ENCODE data around the gene SRGAP2B.
"Not testable (repeated sequence)": the region's sequence is repeated elsewhere in the genome, so short reads cannot be mapped to it uniquely, and the experiment has no call there.

Gene SRGAP2B

GRCh38 chr1:145041519-145041918, 53.6 kb downstream of the SRGAP2B start:
- DNase-seq (ENCODE audit: low read depth) = not testable (repeated sequence)

DNA sequence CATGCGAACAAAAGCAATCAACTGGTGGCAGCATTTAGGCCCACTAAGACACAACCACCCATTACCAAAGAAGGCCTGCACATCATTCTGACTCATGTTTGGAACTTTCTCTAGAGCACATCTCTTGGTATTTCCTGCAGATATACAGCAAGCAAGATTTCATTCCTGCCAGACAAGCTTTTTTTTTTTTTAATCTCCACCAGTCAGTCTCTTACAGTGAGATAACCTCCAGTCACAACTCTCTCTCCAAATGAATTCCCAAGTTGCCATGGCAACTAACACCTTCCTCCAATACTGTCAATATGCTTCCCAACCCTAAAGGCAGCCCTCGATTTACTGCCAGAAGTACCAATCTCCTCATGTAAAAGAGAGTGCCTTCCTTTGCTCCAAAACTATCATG, 59.1 kb downstream of the SRGAP2B start:
- not testable (repeated sequence) for DNase-seq (ENCODE audit: low read depth)

DNA sequence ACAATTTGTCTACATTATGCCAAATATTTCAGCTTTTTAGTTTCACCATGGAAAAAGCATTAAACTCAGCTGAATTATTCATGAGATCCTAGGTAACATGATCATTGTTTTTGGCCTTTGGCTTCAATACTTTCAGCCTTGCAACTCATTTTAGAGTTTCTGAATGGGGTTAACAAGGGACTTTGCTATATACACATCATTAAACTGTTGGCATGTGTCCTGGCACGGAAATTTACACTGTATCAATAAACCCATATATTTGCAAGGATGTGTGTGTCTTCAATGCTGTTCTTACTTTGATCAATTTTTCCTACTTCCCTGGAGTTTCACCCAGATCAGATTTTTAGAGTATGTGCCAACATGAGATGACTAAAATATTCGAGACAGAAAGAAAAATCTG, 61.6 kb downstream of the SRGAP2B start:
- not testable (repeated sequence) for DNase-seq (ENCODE audit: low read depth)

DNA sequence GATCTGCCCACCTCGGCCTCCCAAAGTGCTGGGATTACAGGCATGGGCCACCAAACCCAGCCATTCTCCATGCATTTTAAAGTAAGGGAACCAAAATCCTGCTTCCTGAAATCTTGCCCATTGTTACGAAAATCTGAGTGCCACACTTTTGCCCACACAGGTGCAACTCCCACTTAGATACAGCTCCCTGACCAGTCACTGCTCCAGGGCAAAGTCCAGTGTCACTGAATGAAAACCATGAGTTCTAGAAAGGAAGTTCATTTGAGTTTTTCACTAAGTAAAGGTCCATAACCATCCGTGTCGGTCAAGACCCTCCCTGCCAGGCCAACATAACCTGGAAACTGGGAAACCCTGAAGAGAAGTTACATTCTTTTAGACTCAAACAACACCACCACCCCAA, 67.9 kb downstream of the SRGAP2B start:
- DNase-seq (ENCODE audit: low read depth) = not testable (repeated sequence)

DNA sequence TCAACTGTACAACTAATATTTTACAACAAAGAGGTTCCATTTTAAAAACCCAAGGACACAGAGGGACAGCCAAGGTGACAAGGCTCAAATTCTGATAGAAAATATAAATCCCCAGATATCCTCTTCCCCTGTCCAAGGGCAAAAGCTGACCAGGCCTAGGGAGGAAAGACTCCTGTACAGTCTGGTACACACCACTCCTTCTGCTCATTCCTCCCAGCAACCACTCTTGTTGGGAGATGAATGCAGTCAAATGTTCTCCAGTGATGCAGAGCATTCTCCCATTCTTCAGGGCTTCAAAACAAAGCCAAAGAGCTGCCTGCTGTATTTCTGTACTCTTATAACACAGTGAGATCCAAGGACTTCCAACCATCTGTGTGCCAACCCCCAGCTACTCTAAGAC, 69.8 kb downstream of the SRGAP2B start:
- DNase-seq (ENCODE audit: low read depth) = not testable (repeated sequence)

DNA sequence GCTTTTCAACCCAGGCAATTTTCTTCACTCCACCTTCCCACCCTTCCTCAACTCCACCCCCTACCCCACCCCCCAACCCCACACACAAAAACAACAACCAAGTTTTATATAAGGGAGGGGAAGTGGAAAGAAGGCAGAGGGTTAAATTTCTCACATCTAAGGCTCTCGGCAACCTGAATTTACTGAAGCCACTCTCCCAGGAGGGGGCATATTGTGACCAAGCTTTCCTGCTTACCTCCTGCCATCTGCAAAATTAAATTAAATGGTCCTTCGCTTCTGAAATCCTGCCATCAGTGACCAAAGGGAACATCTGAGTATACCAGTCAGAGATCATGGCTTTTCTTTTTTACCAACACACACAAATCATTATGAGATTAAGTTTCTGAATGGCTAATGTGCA, 72.9 kb downstream of the SRGAP2B start:
- DNase-seq (ENCODE audit: low read depth) = not testable (repeated sequence)

DNA sequence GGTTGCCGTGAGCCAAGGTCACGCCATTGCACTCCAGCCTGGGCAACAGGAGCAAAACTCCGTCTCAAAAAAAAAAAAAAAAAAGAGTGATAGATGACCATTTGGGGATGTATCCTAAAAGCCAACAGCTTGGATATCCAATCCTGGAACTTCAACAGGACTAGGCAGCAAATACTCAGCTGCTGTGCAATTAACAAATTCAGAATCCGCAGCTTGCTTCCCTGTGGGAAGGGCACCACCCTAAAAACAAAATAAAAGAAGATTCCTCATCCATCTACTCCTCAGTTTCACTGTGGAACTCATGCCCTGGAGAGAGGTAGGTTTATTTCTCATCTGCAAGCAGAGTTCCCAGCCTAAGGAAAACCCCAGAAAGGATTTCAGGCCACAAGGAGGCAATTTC, 73.4 kb downstream of the SRGAP2B start:
- DNase-seq (ENCODE audit: low read depth) = not testable (repeated sequence)

DNA sequence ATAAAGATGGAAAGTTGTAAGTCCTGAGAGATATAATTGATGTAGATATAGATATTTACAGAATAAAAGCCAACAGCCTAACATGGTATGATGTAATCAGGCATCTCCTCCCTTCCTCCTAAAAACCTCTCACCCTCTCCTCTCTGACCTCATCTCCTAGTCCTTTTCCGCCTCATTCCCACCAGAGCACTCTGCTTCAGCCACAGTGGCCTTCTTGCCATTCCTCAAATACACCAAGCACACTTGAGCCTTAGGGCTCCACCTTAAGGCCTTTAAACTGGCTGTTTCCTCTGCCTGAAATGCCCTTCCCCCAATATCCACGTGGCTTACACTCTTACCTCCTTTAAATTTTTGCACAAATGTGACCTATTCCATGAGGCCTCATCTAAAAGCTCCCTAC, 75.4 kb downstream of the SRGAP2B start:
- not testable (repeated sequence) for DNase-seq (ENCODE audit: low read depth)

- not testable (repeated sequence) for DNase-seq (ENCODE audit: low read depth)
Observed at GRCh38 chr1:145017725-145018124, 77.4 kb downstream of the SRGAP2B start.

- DNase-seq (ENCODE audit: low read depth) = not testable (repeated sequence)
Observed at GRCh38 chr1:145016492-145016862, 78.7 kb downstream of the SRGAP2B start.

DNA sequence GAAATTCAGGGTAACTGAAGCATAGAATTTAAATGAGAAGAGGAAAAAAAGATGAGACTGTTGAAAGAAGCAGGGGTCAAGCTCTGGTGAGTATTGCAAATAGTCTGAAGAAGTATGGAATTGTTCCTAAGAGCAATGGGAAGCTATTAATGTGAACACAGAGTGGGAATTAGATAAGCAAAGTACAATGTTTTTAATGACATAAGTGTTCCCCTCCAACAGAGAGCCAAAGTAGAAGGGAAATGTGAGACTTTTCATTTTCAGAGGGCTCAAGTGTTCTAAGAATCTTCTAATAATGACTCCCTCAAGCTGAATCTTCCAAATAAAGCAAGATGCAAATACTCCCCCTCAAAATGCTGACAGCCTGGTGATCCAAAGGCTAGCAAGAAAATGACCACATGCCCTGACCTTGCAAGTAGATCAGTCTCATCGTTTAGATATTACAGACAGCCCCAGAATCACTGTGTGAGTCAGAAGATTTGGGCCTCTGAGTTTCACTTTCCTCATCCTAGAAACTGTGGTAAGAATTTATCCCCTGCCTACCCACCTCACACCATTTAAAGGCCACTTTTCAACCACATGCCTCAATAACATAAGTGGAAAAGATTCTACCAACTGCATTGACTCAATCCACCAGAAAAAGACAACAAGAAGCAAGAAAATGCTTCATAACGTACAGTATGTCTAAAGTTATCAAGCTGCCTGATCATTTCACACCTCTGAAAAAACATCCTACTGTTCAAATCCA, 79.2 kb downstream of the SRGAP2B start:
- not testable (repeated sequence) for DNase-seq (ENCODE audit: low read depth)

GRCh38 chr1:145013353-145013752, 81.8 kb downstream of the SRGAP2B start:
- DNase-seq (ENCODE audit: low read depth) = not testable (repeated sequence)

DNA sequence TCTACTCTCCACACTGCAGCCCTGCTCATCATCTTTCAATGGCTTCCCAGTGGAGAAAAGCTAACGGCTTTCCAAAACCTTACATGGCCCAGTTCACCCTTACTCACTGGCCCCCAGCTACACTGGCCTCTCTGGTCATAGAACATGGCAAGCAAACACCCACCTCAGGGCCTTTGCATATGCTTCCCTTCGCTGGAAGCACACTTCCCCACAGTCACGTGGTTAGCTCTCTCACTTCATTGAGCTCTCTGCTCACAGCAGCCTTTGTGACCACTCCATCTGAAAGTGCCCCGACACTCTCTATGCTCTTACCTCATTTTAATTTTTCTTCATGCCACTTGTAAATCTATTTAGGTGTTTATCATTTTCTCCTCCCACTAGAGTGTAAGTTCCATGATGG, 83.3 kb downstream of the SRGAP2B start:
- not testable (repeated sequence) for DNase-seq (ENCODE audit: low read depth)

DNA sequence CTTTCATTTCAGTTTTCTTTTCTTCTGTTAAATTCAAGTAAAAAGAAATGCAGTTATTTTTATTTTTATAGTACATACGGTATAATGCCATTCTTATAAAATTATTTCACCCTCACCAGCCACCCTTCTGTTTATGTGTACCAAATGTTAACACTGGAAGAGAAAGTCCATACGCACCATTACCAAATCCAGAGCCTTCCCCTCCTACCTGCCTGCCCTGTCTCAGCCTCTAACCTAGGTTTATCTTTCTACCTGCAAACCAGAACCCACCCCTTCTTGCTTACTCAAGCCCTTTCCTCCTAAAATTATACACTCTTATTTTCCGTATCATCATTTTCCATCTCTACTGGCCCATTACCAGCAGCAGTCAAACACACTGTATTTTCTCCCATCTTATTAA, 84.5 kb downstream of the SRGAP2B start:
- DNase-seq (ENCODE audit: low read depth) = not testable (repeated sequence)

DNA sequence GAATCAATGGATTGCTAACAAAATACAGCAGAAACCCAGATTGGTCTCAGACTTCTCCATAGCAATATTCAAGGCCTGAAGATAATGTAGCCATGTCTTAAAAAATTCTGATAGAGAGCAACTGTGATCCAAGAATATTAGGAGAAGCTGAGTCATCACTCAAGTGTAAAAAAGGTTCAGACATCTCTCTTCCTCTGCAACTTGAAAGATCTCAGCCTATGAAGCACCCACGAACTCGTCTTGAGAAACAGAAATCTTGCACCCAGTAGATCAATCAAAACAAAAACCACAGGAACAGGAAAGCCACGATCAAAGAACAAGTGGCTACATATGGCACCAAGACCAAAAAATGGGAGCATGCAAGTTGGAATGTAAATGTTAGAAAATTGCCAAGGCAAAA, 85.2 kb downstream of the SRGAP2B start:
- not testable (repeated sequence) for DNase-seq (ENCODE audit: low read depth)

- DNase-seq (ENCODE audit: low read depth) = not testable (repeated sequence)
Observed at GRCh38 chr1:145008388-145008787, 86.7 kb downstream of the SRGAP2B start.

DNA sequence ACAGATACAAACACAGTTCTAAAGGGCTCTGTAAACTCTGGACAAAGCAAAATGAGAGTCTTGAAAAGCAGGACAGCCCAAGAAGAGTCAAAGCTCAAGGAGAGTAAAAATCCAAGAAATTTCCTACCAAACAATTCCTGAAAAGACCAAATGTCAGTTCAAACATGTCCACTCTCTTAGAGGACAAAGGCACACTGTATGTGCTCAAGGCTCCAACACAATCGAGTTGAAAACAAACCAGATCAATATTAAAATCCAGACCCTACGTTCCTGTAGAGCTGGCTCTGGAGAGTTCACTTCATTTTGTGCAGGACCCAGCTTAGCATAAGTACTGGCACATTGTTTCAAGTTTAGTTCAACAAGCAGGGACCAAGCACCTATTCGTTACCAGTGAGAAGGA, 90.0 kb downstream of the SRGAP2B start:
- DNase-seq (ENCODE audit: low read depth) = not testable (repeated sequence)

- not testable (repeated sequence) for DNase-seq (ENCODE audit: low read depth)
Observed at GRCh38 chr1:145001381-145001780, 93.7 kb downstream of the SRGAP2B start.

DNA sequence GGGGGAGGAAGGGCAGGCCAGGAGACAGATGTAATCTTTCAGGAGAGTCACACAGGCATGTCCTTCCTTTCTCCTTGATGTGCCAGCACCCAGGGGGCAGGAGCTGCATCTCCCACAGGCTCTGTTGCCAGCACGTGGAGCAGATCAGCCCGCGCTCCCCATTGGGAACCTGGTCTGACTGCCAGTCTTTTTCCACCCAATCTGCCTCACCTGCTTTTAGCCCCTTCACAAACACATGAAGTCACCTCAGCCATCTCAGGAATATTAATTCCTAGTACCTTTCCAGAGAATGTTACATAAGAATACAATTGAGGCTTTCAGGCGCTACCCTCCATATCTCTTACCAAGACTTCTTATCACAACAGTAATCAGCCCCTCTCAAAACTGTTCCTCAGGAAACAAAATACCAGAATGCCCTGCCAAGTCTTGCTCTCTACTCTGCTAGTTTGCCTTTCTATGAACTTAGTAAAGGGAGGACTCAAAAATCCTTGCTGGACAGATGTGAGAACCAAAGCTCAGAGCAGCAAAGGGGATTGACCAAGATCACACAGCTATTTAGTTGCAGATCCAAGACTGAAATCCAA, 94.3 kb downstream of the SRGAP2B start:
- not testable (repeated sequence) for DNase-seq (ENCODE audit: low read depth)

GRCh38 chr1:145000074-145000742, 94.9 kb downstream of the SRGAP2B start:
- not testable (repeated sequence) for DNase-seq (ENCODE audit: low read depth)

GRCh38 chr1:144998981-144999273, 96.2 kb downstream of the SRGAP2B start:
- not testable (repeated sequence) for DNase-seq (ENCODE audit: low read depth)

DNA sequence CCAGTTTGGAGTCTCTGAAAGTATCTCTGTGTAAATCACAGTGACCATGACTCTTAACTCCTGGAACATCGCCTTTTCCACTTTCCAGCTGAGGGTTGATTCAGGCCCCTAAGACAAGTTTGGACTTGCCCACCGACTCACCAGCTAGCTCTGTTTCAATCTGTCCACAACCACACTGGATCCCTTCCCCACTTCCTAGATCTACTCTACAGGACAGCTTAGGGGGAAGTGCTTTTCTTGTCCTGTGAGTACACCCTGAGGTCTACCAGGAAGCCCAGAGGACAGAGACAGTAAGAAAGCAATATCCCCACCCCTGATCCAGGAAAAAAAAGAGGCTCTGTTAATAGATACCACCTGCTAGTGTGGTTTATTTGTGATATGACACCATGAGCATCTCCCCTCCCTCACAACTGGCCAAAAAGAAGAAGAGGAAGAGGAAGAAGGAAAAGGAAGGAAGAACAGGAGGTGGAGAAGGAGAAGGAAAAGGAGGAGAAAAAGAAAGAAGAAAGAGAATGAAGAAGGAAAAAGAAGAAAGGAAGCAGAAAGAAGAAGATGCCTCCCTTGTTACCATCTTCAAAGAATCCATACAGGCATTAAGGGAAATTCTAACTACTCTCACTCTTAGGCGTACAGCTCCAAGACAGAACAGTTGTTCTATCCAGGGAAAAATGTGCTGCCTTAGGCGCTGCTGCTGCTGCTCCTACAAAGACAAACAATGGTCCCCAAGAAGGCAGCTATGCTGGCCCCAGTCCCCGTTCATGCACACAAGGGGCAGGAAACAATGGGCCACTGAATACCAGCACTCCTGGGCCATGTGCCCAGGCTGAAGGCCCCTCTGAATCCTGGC, 96.8 kb downstream of the SRGAP2B start:
- DNase-seq (ENCODE audit: low read depth) = not testable (repeated sequence)
